Loucy (cell line): Measurements from ENCODE around the gene ATF2.

ENCODE experiments used
- CTCF ChIP-seq: fragments of 200-600 bp; sonication (generic); conservative IDR thresholded peaks from 2 replicates; pipeline ENCODE4 v1.5.1; 2014; ENCODE audit warnings: mild to moderate bottlenecking, antibody characterized with exemption, low read length
- EZH2phosphoT487 ChIP-seq: fragments of 200-600 bp; IDR thresholded peaks from 2 replicates; pipeline ENCODE4 v1.6.1; 2018; ENCODE audit warnings: antibody characterized with exemption, mild to moderate bottlenecking, moderate library complexity, borderline replicate concordance

DNA sequence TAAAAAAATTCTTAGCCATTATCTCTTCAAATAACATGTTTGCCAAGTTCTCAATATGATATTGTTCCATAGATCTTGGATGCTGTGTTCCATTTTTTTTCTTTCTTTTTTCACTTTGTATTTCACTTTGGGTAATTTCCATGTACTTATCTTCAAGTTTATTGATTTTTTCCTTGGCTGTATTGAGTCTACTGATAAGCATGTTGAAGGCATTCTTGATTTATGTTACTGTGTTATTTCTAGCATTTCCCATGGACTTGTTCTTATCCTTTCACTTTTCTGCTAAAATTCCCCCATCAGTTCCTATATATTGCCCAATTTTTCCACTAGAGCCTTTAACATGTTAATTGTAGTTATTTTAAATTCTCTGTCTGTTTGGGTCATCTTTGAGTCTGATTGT lies 112.0 kb downstream of the ATF2 start:
- TF ChIP-seq CTCF (no peak), EZH2phosphoT487 (no peak)
